Erythroblast (primary cell): Measurements from ENCODE around the gene SCIN.
"Not testable (repeated sequence)": the region's sequence is repeated elsewhere in the genome, so short reads cannot be mapped to it uniquely, and the experiment has no call there.

ENCODE experiments used
- GATA1 ChIP-seq: IDR thresholded peaks from 2 replicates; pipeline ENCODE4 v1.6.1; 2011; ENCODE audit warnings: low read depth, mild to moderate bottlenecking, control low read depth, low read length, moderate library complexity
- POLR2A ChIP-seq: IDR thresholded peaks from 2 replicates; pipeline ENCODE4 v1.6.1; 2011; ENCODE audit warnings: mild to moderate bottlenecking, low read length

DNA sequence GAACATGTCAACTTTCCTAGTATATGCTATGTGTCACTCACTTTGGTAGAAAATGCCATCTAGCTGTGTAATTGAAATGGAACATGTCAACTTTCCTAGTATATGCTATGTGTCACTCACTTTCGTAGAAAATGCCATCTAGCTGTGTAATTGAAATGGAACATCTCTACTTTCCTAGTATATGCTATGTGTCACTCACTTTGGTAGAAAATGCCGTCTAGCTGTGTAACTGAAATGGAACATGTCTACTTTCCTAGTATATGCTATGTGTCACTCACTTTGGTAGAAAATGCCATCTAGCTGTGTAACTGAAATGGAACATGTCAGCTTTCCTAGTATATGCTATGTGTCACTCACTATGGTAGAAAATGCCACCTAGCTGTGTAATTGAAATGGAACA, 43.8 kb upstream of the SCIN start:
- TF ChIP-seq POLR2A, GATA1: not testable (repeated sequence)
